K562 (cell line): ENCODE data around the gene ENO2. TPM values are rescaled to one million over a fixed set of nuclear protein-coding genes. Genes with fewer than 3 reads are reported as not detected.

ENCODE experiments used
- EZH2 ChIP-seq: IDR thresholded peaks from 2 replicates; pipeline ENCODE4 v1.6.1; 2012; ENCODE audit warnings: low read depth, mild to moderate bottlenecking, inconsistent platforms, low read length, borderline replicate concordance
- GMEB1 ChIP-seq: fragments of 250-450 bp; sonication (Bioruptor Pico); IDR thresholded peaks from 2 replicates; pipeline ENCODE4 v1.4.0; 2020; ENCODE audit warnings: mild to moderate bottlenecking
- HDAC3 ChIP-seq: fragments of 450-650 bp; IDR thresholded peaks from 2 replicates; pipeline ENCODE4 v1.6.1; 2018; ENCODE audit warnings: borderline replicate concordance, mild to moderate bottlenecking, moderate library complexity; ENCODE audit not compliant: partially characterized antibody
- IFI16 ChIP-seq: fragments of 250-450 bp; sonication (Bioruptor Pico); IDR thresholded peaks from 2 replicates; pipeline ENCODE4 v2.1.2; 2022; ENCODE audit warnings: mild to moderate bottlenecking, inconsistent platforms
- KAT7 ChIP-seq: sonication (generic); formaldehyde crosslinking; IDR thresholded peaks from 2 replicates; pipeline ENCODE4 v1.8.0; 2022; ENCODE audit warnings: missing genetic modification reagents, mild to moderate bottlenecking, borderline replicate concordance
- MXD1 ChIP-seq: fragments of 250-450 bp; sonication (Bioruptor Pico); IDR thresholded peaks from 2 replicates; pipeline ENCODE4 v1.8.0; 2021; ENCODE audit warnings: borderline replicate concordance, mild to moderate bottlenecking, moderate library complexity; ENCODE audit not compliant: poor library complexity, severe bottlenecking
- NCOA2 ChIP-seq, 2 experiments: fragments of 450-650 bp; IDR thresholded peaks; 2 replicates each; pipeline ENCODE4 v1.6.1; 2018; ENCODE audit warnings: mild to moderate bottlenecking in 2 of 2, moderate library complexity in 1 of 2; ENCODE audit not compliant: partially characterized antibody in 2 of 2
- PHTF2 ChIP-seq: fragments of 250-450 bp; sonication (Bioruptor Pico); IDR thresholded peaks from 2 replicates; pipeline ENCODE4 v1.5.0; 2021; ENCODE audit warnings: mild to moderate bottlenecking
- SLC30A9 ChIP-seq: fragments of 250-450 bp; sonication (Bioruptor Pico); IDR thresholded peaks from 2 replicates; pipeline ENCODE4 v1.8.0; 2022; ENCODE audit warnings: mild to moderate bottlenecking, moderate library complexity
- SREBF1 ChIP-seq: fragments of 150-350 bp; IDR thresholded peaks from 2 replicates; pipeline ENCODE4 v1.6.1; 2014; ENCODE audit warnings: antibody characterized with exemption, low read depth, low read length, borderline replicate concordance
- THAP7 ChIP-seq: fragments of 250-450 bp; sonication (Bioruptor Pico); IDR thresholded peaks from 2 replicates; pipeline ENCODE4 v1.5.0; 2021
- XRCC3 ChIP-seq: fragments of 450-650 bp; IDR thresholded peaks from 2 replicates; pipeline ENCODE4 v1.6.1; 2017; ENCODE audit warnings: mild to moderate bottlenecking, moderate library complexity
- ZNF165 ChIP-seq: fragments of 250-450 bp; sonication (Bioruptor Pico); IDR thresholded peaks from 2 replicates; pipeline ENCODE4 v1.4.0; 2020; ENCODE audit warnings: borderline replicate concordance
- ZNF696 ChIP-seq: fragments of 250-450 bp; sonication (Bioruptor Pico); conservative IDR thresholded peaks from 2 replicates; pipeline ENCODE4 v1.4.0; 2020; ENCODE audit warnings: mild to moderate bottlenecking, moderate library complexity
- polyA plus RNA-seq, 8 experiments: library from polyadenylated mRNA; depleted of rRNA in 4 of 8; stranded (reverse) in 5 of 8; unstranded in 3 of 8; fragments of >200 nt; fragmentation: Nextera tagmentation in 2 of 8; fragmentation: Illumina TruSeq in 1 of 8; extraction: Ambion mirVana in 2 of 8; extraction: Trizol in 1 of 8; gene quantifications; 2 replicates each; pipeline versions ENCODE4 v1.2.1 to v1.2.3, GENCODE V29; 2011 to 2014; ENCODE audit warnings: inconsistent platforms in 1 of 8, missing spikeins in 1 of 8
- total RNA-seq, 7 experiments: library from RNA; depleted of rRNA in 6 of 7; stranded (reverse); fragments of >200 nt in 6 of 7; fragmentation: Illumina TruSeq in 2 of 7; extraction: Trizol in 2 of 7; gene quantifications; 2 replicates each; pipeline versions ENCODE4 v1.2.1 to v1.2.3, GENCODE V29; 2011 to 2021; ENCODE audit warnings: low replicate concordance in 1 of 7
- TF ChIP-seq, protein P1 (sequence below): fragments of 250-450 bp; sonication (Bioruptor Pico); IDR thresholded peaks from 2 replicates; pipeline ENCODE4 v1.4.0; 2020; ENCODE audit warnings: mild to moderate bottlenecking, moderate library complexity, borderline replicate concordance
- TF ChIP-seq, protein P2 (sequence below): sonication (generic); formaldehyde crosslinking; IDR thresholded peaks from 2 replicates; pipeline ENCODE4 v1.8.1; 2023; ENCODE audit warnings: mild to moderate bottlenecking, missing genetic modification reagents
- TF ChIP-seq, protein P3 (sequence below): sonication (generic); formaldehyde crosslinking; IDR thresholded peaks from 2 replicates; pipeline ENCODE4 v1.8.0; 2022; ENCODE audit warnings: mild to moderate bottlenecking, missing genetic modification reagents

ENO2 gene
- total and polyA plus RNA-seq, 9 of the 15 experiments (the other 6 are each of a cell fraction or from before 2014, with no cell fraction given), result 10.9 to 43.3 (median 21.0) TPM

GRCh38 chr12:6965026-6965661, 50.8 kb downstream of the ENO2 start (continued):
- TF ChIP-seq, protein P1, sequence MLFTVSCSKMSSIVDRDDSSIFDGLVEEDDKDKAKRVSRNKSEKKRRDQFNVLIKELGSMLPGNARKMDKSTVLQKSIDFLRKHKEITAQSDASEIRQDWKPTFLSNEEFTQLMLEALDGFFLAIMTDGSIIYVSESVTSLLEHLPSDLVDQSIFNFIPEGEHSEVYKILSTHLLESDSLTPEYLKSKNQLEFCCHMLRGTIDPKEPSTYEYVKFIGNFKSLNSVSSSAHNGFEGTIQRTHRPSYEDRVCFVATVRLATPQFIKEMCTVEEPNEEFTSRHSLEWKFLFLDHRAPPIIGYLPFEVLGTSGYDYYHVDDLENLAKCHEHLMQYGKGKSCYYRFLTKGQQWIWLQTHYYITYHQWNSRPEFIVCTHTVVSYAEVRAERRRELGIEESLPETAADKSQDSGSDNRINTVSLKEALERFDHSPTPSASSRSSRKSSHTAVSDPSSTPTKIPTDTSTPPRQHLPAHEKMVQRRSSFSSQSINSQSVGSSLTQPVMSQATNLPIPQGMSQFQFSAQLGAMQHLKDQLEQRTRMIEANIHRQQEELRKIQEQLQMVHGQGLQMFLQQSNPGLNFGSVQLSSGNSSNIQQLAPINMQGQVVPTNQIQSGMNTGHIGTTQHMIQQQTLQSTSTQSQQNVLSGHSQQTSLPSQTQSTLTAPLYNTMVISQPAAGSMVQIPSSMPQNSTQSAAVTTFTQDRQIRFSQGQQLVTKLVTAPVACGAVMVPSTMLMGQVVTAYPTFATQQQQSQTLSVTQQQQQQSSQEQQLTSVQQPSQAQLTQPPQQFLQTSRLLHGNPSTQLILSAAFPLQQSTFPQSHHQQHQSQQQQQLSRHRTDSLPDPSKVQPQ, result no peak
- TF ChIP-seq HDAC3, result no peak
- TF ChIP-seq KAT7 (CRISPR knock-in tag), result 0 out of 2 replicates have a peak, but pooled peaks have one; percentile 29
- no peak for TF ChIP-seq PHTF2 (CRISPR knock-in tag)
- TF ChIP-seq GMEB1, result no peak
- no peak for TF ChIP-seq EZH2
- TF ChIP-seq XRCC3, result no peak
- TF ChIP-seq, protein P2, sequence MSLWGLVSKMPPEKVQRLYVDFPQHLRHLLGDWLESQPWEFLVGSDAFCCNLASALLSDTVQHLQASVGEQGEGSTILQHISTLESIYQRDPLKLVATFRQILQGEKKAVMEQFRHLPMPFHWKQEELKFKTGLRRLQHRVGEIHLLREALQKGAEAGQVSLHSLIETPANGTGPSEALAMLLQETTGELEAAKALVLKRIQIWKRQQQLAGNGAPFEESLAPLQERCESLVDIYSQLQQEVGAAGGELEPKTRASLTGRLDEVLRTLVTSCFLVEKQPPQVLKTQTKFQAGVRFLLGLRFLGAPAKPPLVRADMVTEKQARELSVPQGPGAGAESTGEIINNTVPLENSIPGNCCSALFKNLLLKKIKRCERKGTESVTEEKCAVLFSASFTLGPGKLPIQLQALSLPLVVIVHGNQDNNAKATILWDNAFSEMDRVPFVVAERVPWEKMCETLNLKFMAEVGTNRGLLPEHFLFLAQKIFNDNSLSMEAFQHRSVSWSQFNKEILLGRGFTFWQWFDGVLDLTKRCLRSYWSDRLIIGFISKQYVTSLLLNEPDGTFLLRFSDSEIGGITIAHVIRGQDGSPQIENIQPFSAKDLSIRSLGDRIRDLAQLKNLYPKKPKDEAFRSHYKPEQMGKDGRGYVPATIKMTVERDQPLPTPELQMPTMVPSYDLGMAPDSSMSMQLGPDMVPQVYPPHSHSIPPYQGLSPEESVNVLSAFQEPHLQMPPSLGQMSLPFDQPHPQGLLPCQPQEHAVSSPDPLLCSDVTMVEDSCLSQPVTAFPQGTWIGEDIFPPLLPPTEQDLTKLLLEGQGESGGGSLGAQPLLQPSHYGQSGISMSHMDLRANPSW (CRISPR knock-in tag), result no peak
- TF ChIP-seq SLC30A9 (CRISPR knock-in tag), result no peak
- no peak for TF ChIP-seq NCOA2 (IDR thresholded peaks at IDR 0.05; ENCODE audit: partially characterized antibody in 2 of 2)
- no peak for TF ChIP-seq ZNF696
- TF ChIP-seq, protein P3, sequence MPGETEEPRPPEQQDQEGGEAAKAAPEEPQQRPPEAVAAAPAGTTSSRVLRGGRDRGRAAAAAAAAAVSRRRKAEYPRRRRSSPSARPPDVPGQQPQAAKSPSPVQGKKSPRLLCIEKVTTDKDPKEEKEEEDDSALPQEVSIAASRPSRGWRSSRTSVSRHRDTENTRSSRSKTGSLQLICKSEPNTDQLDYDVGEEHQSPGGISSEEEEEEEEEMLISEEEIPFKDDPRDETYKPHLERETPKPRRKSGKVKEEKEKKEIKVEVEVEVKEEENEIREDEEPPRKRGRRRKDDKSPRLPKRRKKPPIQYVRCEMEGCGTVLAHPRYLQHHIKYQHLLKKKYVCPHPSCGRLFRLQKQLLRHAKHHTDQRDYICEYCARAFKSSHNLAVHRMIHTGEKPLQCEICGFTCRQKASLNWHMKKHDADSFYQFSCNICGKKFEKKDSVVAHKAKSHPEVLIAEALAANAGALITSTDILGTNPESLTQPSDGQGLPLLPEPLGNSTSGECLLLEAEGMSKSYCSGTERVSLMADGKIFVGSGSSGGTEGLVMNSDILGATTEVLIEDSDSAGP (CRISPR knock-in tag), result no peak
- no peak for TF ChIP-seq IFI16
- TF ChIP-seq ZNF165, result no peak
- peak; percentile 24 for TF ChIP-seq MXD1 (CRISPR knock-in tag)
- TF ChIP-seq SREBF1, result no peak
- TF ChIP-seq THAP7 (CRISPR knock-in tag), result no peak
